ENCODE results near the gene HNMT.

DNA sequence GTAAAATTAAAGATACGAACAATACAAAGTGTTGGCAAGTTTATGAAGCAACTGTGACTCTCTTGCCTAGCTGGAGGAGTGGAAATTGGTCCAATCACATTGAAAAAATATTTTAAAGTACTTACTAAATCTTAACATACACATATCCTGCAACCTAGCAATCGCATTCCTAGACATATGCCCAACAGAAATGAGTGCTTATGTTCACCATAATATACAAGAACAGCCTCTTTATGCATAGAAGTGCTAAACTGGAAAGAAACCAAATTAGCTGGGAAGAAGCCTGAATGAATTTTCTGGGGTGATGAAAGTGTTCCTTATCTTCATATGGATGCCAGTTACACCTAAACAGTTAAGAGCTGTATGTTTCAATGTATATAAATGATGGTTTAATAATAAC, 98.9 kb downstream of the HNMT start:
- TF ChIP-seq CTCF (IDR thresholded peaks at IDR 0.05) (no peak), POLR2A (IDR thresholded peaks at IDR 0.05; ENCODE audit: low read depth) (no peak)
